HCT116 (cell line): ENCODE results near the gene PDSS2. TPM values are rescaled to one million over a fixed set of nuclear protein-coding genes. Genes with fewer than 3 reads are reported as not detected.

ENCODE experiments used
- ATAC-seq: fragments of 200-7000 bp; cut with Tn5 transposase; 2 replicates; pipeline ENCODE4 v1.9.1; 2020; ENCODE audit warnings: mild to moderate bottlenecking, moderate library complexity
- BruUV-seq: library from RNA; stranded (reverse); fragments of 400-500 nt; replicated peaks from 2 replicates; lab custom pipeline; 2021; lab: Mats Ljungman, UMichigan
- CTCF ChIA-PET: fragments of 300-600 bp; sonication (Branson Sonifier 250); formaldehyde crosslinking; loops from one replicate; lab custom pipeline; 2021; ENCODE audit warnings: antibody characterized with exemption; lab: Charles Lee
- POLR2A ChIA-PET: fragments of 300-600, 350-600 bp; sonication (Branson Sonifier 250); formaldehyde crosslinking; loops from one replicate; lab custom pipeline; 2021; ENCODE audit warnings: antibody characterized with exemption; lab: Charles Lee
- RAD21 ChIA-PET, 2 experiments: fragments of 300-600 bp; sonication (Branson Sonifier 250); formaldehyde crosslinking; loops; one replicate each; lab custom pipeline; 2023; ENCODE audit warnings: low total read pairs in 2 of 2; ENCODE audit not compliant: uncharacterized antibody in 2 of 2, unreplicated experiment in 2 of 2, low non-redundant PET in 1 of 2; lab: Charles Lee
- DNase-seq: peaks from one replicate; pipeline ENCODE4 v3.0.0-alpha.2; 2010; ENCODE audit warnings: low read depth, low spot score
- H2AFZ ChIP-seq: fragments of 200-600 bp; shearing (Covaris generic), sonication (generic); 2 replicates; pipeline ENCODE4 v1.6.1; 2017; ENCODE audit warnings: low read depth, mixed run types, mixed read lengths, antibody characterized with exemption, low read length; ENCODE audit not compliant: poor library complexity, severe bottlenecking
- H3K27ac ChIP-seq: 2 replicates; pipeline ENCODE4 v1.5.1; 2012; ENCODE audit warnings: low read depth, low read length
- H3K27me3 ChIP-seq: fragments of 200-600 bp; sonication (generic); 2 replicates; pipeline ENCODE4 v1.6.1; 2016; ENCODE audit warnings: mixed run types, low read length, mixed read lengths; ENCODE audit not compliant: insufficient read depth
- H3K36me3 ChIP-seq, 2 experiments: fragments of 200-500 bp in 1 of 2; fragments of 200-600 bp in 1 of 2; sonication (Bioruptor generic) in 1 of 2; sonication (generic) in 1 of 2; 2 replicates each; pipeline versions ENCODE4 v1.5.1 to v1.6.1; 2014 to 2016; ENCODE audit warnings: low read length in 2 of 2, inconsistent platforms in 1 of 2, mixed read lengths in 1 of 2, mixed run types in 1 of 2; ENCODE audit not compliant: insufficient read depth in 2 of 2, control insufficient read depth in 1 of 2
- H3K4me1 ChIP-seq, 2 experiments: fragments of 200-600 bp in 1 of 2; sonication (generic) in 1 of 2; 2 replicates each; pipeline versions ENCODE4 v1.5.1 to v1.6.1; 2012 to 2017; ENCODE audit warnings: low read length in 2 of 2, inconsistent platforms in 1 of 2, mild to moderate bottlenecking in 1 of 2, mixed read lengths in 1 of 2, mixed run types in 1 of 2, moderate library complexity in 1 of 2; ENCODE audit not compliant: insufficient read depth in 2 of 2, control insufficient read depth in 1 of 2
- H3K4me2 ChIP-seq: fragments of 200-600 bp; sonication (generic); 2 replicates; pipeline ENCODE4 v1.6.1; 2017; ENCODE audit warnings: mixed run types, low read length, mixed read lengths
- H3K4me3 ChIP-seq, 2 experiments: fragments of 200-600 bp in 1 of 2; sonication (generic) in 1 of 2; replicated peaks in 1 of 2; 2 replicates each; pipeline ENCODE4 v1.5.1; 2011 to 2016; ENCODE audit warnings: low read length in 2 of 2, control low read depth in 1 of 2, low read depth in 1 of 2, mild to moderate bottlenecking in 1 of 2, mixed read lengths in 1 of 2, mixed run types in 1 of 2
- H3K79me2 ChIP-seq: fragments of 200-600 bp; sonication (generic); 2 replicates; pipeline ENCODE4 v1.6.1; 2017; ENCODE audit warnings: mild to moderate bottlenecking, mixed run types, low read length, moderate library complexity, mixed read lengths; ENCODE audit not compliant: insufficient read depth
- H3K9ac ChIP-seq: fragments of 200-600 bp; sonication (generic); 2 replicates; pipeline ENCODE4 v1.6.1; 2016; ENCODE audit warnings: low read length, mixed read lengths
- H3K9me2 ChIP-seq: fragments of 200-600 bp; sonication (generic), shearing (Covaris generic); 2 replicates; pipeline ENCODE4 v1.6.1; 2017; ENCODE audit warnings: mixed run types, mild to moderate bottlenecking, moderate library complexity; ENCODE audit not compliant: insufficient read depth
- H3K9me3 ChIP-seq, 2 experiments: fragments of 200-500 bp in 1 of 2; fragments of 200-600 bp in 1 of 2; sonication (Bioruptor generic) in 1 of 2; sonication (generic) in 1 of 2; 2 replicates each; pipeline ENCODE4 v1.6.1; 2014 to 2017; ENCODE audit warnings: low read length in 2 of 2, mixed read lengths in 2 of 2, inconsistent platforms in 1 of 2, low read depth in 1 of 2, mild to moderate bottlenecking in 1 of 2, mixed run types in 1 of 2, moderate library complexity in 1 of 2; ENCODE audit not compliant: control insufficient read depth in 1 of 2, insufficient read depth in 1 of 2
- H4K20me1 ChIP-seq: fragments of 200-600 bp; sonication (generic), shearing (Covaris generic); 2 replicates; pipeline ENCODE4 v1.6.1; 2017; ENCODE audit warnings: mixed run types, mild to moderate bottlenecking, moderate library complexity; ENCODE audit not compliant: insufficient read depth
- ATF3 ChIP-seq: IDR thresholded peaks from 2 replicates; pipeline ENCODE4 v1.6.1; 2012
- CBX3 ChIP-seq: IDR thresholded peaks from 2 replicates; pipeline ENCODE4 v1.6.1; 2012; ENCODE audit warnings: low read depth
- CEBPB ChIP-seq: IDR thresholded peaks from 2 replicates; pipeline ENCODE4 v1.6.1; 2012; ENCODE audit warnings: low read depth
- EGR1 ChIP-seq: IDR thresholded peaks from 2 replicates; pipeline ENCODE4 v1.6.1; 2012; ENCODE audit warnings: low read depth
- EZH2 ChIP-seq: fragments of 200-600 bp; sonication (generic); IDR thresholded peaks from 2 replicates; pipeline ENCODE4 v1.6.1; 2017; ENCODE audit warnings: antibody characterized with exemption, mixed run types
- EZH2phosphoT487 ChIP-seq: fragments of 200-600 bp; IDR thresholded peaks from 2 replicates; pipeline ENCODE4 v1.6.1; 2018; ENCODE audit warnings: antibody characterized with exemption, borderline replicate concordance
- FOSL1 ChIP-seq: IDR thresholded peaks from 2 replicates; pipeline ENCODE4 v1.6.1; 2012; ENCODE audit warnings: low read depth
- JUND ChIP-seq: IDR thresholded peaks from 2 replicates; pipeline ENCODE4 v1.6.1; 2012
- POLR2A ChIP-seq: IDR thresholded peaks from 2 replicates; pipeline ENCODE4 v1.7.0; 2011; ENCODE audit warnings: borderline replicate concordance; ENCODE audit not compliant: insufficient read depth, insufficient read length; ENCODE audit errors: extremely low read depth
- RAD21 ChIP-seq: IDR thresholded peaks from 2 replicates; pipeline ENCODE4 v1.6.1; 2012; ENCODE audit warnings: low read depth, mild to moderate bottlenecking
- SP1 ChIP-seq: IDR thresholded peaks from 2 replicates; pipeline ENCODE4 v1.6.1; 2012; ENCODE audit warnings: low read depth
- TCF7L2 ChIP-seq: IDR thresholded peaks from 2 replicates; pipeline ENCODE4 v1.7.0; 2011; ENCODE audit warnings: borderline replicate concordance, inconsistent platforms; ENCODE audit not compliant: insufficient read depth, insufficient read length; ENCODE audit errors: extremely low read depth
- YY1 ChIP-seq: IDR thresholded peaks from 2 replicates; pipeline ENCODE4 v1.6.1; 2011; ENCODE audit warnings: low read length, low read depth, moderate library complexity, mild to moderate bottlenecking; ENCODE audit not compliant: insufficient replicate concordance; ENCODE audit errors: extremely low read depth
- ZFX ChIP-seq: fragments of 450-650 bp; IDR thresholded peaks from 2 replicates; pipeline ENCODE4 v1.6.1; 2017
- ZNF274 ChIP-seq: fragments of 200-500 bp; sonication (Bioruptor generic); IDR thresholded peaks from 2 replicates; pipeline ENCODE4 v1.6.1; 2014; ENCODE audit warnings: mild to moderate bottlenecking, low read depth, low read length, inconsistent platforms
- intact Hi-C: fragments of 100-400 bp; cut with micrococcal nuclease; formaldehyde crosslinking; loops from 2 replicates; pipeline ENCODE4 v1.10.0; 2022
- total RNA-seq: library from RNA; stranded (reverse); gene quantifications from one replicate; pipeline ENCODE4 v1.2.1, GENCODE V29; 2021; ENCODE audit not compliant: unreplicated experiment
- TF ChIP-seq, protein P1 (sequence below), 3 experiments: fragments of 200-600 bp in 1 of 3; sonication (generic) in 1 of 3; IDR thresholded peaks in 2 of 3; conservative IDR thresholded peaks in 1 of 3; 2 replicates each; pipeline ENCODE4 v1.5.1; 2012 to 2017; ENCODE audit warnings: low read depth in 2 of 3, low read length in 2 of 3, antibody characterized with exemption in 1 of 3, borderline replicate concordance in 1 of 3, control low read depth in 1 of 3, mild to moderate bottlenecking in 1 of 3, mixed read lengths in 1 of 3, mixed run types in 1 of 3, moderate library complexity in 1 of 3; ENCODE audit not compliant: insufficient read depth in 1 of 3
- TF ChIP-seq, protein P2 (sequence below): IDR thresholded peaks from 2 replicates; pipeline ENCODE4 v1.6.1; 2012; ENCODE audit warnings: low read depth
- TF ChIP-seq, protein P3 (sequence below): IDR thresholded peaks from 2 replicates; pipeline ENCODE4 v1.6.1; 2011; ENCODE audit warnings: mild to moderate bottlenecking, low read length, moderate library complexity; ENCODE audit not compliant: insufficient replicate concordance; ENCODE audit errors: extremely low read depth

Gene PDSS2
- total RNA-seq, 1 experiment from 2014 or later: 12.2 TPM

- TF ChIP-seq, protein P1, sequence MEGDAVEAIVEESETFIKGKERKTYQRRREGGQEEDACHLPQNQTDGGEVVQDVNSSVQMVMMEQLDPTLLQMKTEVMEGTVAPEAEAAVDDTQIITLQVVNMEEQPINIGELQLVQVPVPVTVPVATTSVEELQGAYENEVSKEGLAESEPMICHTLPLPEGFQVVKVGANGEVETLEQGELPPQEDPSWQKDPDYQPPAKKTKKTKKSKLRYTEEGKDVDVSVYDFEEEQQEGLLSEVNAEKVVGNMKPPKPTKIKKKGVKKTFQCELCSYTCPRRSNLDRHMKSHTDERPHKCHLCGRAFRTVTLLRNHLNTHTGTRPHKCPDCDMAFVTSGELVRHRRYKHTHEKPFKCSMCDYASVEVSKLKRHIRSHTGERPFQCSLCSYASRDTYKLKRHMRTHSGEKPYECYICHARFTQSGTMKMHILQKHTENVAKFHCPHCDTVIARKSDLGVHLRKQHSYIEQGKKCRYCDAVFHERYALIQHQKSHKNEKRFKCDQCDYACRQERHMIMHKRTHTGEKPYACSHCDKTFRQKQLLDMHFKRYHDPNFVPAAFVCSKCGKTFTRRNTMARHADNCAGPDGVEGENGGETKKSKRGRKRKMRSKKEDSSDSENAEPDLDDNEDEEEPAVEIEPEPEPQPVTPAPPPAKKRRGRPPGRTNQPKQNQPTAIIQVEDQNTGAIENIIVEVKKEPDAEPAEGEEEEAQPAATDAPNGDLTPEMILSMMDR (IDR thresholded peaks at IDR 0.05 in 2 of 3, conservative IDR thresholded peaks at IDR 0.05 in 1 of 3; ENCODE audit: borderline replicate concordance in 1 of 3, insufficient read depth in 1 of 3, low read depth in 2 of 3, low read length in 2 of 3): no peak
- TF ChIP-seq ZNF274 (no peak), SP1 (no peak), JUND (no peak), EGR1 (no peak), RAD21 (no peak), EZH2 (no peak), POLR2A (no peak), FOSL1 (no peak)
These were observed 221.2 kb downstream of the PDSS2 start (continued) for GRCh38 chr6:107237992-107238660.

- ChIA-PET POLR2A (no interaction called here), RAD21 (no interaction called here), CTCF (no interaction called here)
- Histone ChIP-seq H3K4me2 (no peak overlapping the region), H3K4me3 (no peak overlapping the region), H4K20me1 (no peaks in the 10 kb centered on the region), H3K36me3 (no peaks in the 10 kb centered on the region; a peak in 1 of 4 replicates), H3K9me2 (no peaks in the 10 kb centered on the region), H3K27me3 (no peaks in the 10 kb centered on the region), H3K27ac (no peak overlapping the region), H3K9me3 (no peaks in the 10 kb centered on the region), H2AFZ (no peak overlapping the region), H3K9ac (no peak overlapping the region), H3K4me1 (no peaks in the 10 kb centered on the region), H3K79me2 (no peaks in the 10 kb centered on the region)
- no TSS peak for BruUV-seq
- DNase-seq (no peak), ATAC-seq (no peak)
- intact Hi-C loops: no loop called here
- TF ChIP-seq EZH2: no peak
- no peak for TF ChIP-seq ZFX
- no peak for TF ChIP-seq POLR2A
- TF ChIP-seq, protein P2, sequence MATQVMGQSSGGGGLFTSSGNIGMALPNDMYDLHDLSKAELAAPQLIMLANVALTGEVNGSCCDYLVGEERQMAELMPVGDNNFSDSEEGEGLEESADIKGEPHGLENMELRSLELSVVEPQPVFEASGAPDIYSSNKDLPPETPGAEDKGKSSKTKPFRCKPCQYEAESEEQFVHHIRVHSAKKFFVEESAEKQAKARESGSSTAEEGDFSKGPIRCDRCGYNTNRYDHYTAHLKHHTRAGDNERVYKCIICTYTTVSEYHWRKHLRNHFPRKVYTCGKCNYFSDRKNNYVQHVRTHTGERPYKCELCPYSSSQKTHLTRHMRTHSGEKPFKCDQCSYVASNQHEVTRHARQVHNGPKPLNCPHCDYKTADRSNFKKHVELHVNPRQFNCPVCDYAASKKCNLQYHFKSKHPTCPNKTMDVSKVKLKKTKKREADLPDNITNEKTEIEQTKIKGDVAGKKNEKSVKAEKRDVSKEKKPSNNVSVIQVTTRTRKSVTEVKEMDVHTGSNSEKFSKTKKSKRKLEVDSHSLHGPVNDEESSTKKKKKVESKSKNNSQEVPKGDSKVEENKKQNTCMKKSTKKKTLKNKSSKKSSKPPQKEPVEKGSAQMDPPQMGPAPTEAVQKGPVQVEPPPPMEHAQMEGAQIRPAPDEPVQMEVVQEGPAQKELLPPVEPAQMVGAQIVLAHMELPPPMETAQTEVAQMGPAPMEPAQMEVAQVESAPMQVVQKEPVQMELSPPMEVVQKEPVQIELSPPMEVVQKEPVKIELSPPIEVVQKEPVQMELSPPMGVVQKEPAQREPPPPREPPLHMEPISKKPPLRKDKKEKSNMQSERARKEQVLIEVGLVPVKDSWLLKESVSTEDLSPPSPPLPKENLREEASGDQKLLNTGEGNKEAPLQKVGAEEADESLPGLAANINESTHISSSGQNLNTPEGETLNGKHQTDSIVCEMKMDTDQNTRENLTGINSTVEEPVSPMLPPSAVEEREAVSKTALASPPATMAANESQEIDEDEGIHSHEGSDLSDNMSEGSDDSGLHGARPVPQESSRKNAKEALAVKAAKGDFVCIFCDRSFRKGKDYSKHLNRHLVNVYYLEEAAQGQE: no peak
- TF ChIP-seq CEBPB: no peak
- no peak for TF ChIP-seq YY1
- TF ChIP-seq EGR1: no peak
- no peak for TF ChIP-seq CBX3
- TF ChIP-seq TCF7L2: no peak
- TF ChIP-seq RAD21: no peak
- TF ChIP-seq ATF3: no peak
- no peak for TF ChIP-seq EZH2phosphoT487
- TF ChIP-seq, protein P3, sequence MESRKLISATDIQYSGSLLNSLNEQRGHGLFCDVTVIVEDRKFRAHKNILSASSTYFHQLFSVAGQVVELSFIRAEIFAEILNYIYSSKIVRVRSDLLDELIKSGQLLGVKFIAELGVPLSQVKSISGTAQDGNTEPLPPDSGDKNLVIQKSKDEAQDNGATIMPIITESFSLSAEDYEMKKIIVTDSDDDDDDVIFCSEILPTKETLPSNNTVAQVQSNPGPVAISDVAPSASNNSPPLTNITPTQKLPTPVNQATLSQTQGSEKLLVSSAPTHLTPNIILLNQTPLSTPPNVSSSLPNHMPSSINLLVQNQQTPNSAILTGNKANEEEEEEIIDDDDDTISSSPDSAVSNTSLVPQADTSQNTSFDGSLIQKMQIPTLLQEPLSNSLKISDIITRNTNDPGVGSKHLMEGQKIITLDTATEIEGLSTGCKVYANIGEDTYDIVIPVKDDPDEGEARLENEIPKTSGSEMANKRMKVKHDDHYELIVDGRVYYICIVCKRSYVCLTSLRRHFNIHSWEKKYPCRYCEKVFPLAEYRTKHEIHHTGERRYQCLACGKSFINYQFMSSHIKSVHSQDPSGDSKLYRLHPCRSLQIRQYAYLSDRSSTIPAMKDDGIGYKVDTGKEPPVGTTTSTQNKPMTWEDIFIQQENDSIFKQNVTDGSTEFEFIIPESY: no peak
- no peak for TF ChIP-seq JUND
- no peak for TF ChIP-seq SP1
These were observed 223.9 kb downstream of the PDSS2 start for GRCh38 chr6:107235511-107235910.
